Mucosa of descending colon (tissue), 3 donors: ENCODE data around the gene ZDHHC24. TPM values are rescaled to one million over a fixed set of nuclear protein-coding genes. Genes with fewer than 3 reads are reported as not detected.

Experiments used
- ATAC-seq: fragments of 200-7000 bp; cut with Tn5 transposase; one replicate; pipeline ENCODE4 v1.9.1; 2020; ENCODE audit warnings: mild to moderate bottlenecking, moderate library complexity
- DNase-seq, 3 donors: peaks; one replicate each; pipeline ENCODE4 v3.0.0-alpha.2; 2020
- H3K36me3 ChIP-seq: fragments of 200-600 bp; one replicate; pipeline ENCODE4 v1.8.0; 2021; ENCODE audit warnings: low read depth, mild to moderate bottlenecking
- H3K4me1 ChIP-seq: fragments of 200-600 bp; one replicate; pipeline ENCODE4 v1.8.0; 2021; ENCODE audit warnings: low read depth, mild to moderate bottlenecking
- H3K4me3 ChIP-seq: fragments of 200-600 bp; one replicate; pipeline ENCODE4 v1.8.0; 2021; ENCODE audit warnings: mild to moderate bottlenecking
- H3K9me3 ChIP-seq: fragments of 200-600 bp; one replicate; pipeline ENCODE4 v1.8.0; 2021; ENCODE audit warnings: mild to moderate bottlenecking
- intact Hi-C, 2 donors: fragments of 100-400 bp; cut with DNase I in 1 of 2; cut with micrococcal nuclease in 1 of 2; formaldehyde crosslinking; loops; one replicate each; pipeline versions ENCODE4 v1.11.0 to v1.11.1; 2022; cut with DNase I, micrococcal nuclease
- total RNA-seq, 3 donors: library from RNA; stranded (reverse); fragmentation: NEBNext Ultra II Directional in 2 of 3; extraction: Animal tissue kit (Norgen Biotek cat#: 25700) in 2 of 3; gene quantifications; one replicate each; pipeline versions ENCODE4 v1.2.1 to v1.2.4, GENCODE V29; 2021 to 2023
- TF ChIP-seq, protein P1 (sequence below): fragments of 200-600 bp; IDR thresholded peaks from one replicate; pipeline ENCODE4 v1.8.0; 2022; ENCODE audit warnings: antibody characterized with exemption, mild to moderate bottlenecking
- donor health status: DM: no; HTN: no; CAD: no; lungs with moderate emphysema.
- donor health status: DM: no; HTN: no; CAD: no.
- donor health status: DM: no; HTN: yes; CAD: no.

ZDHHC24 gene
- total RNA-seq, 3 donors from 2014 or later, result 9.1 to 11.8 (median 10.4) TPM

GRCh38 chr11:66563832-66564231 lies 18.0 kb upstream of the ZDHHC24 start:
- peaks cover 4% of the 10 kb centered on the region for H3K4me1 ChIP-seq
- no peak overlapping the region for H3K4me3 ChIP-seq
- ATAC-seq, result no peak
- no peaks in the 10 kb centered on the region for H3K36me3 ChIP-seq
- no peaks in the 10 kb centered on the region for H3K9me3 ChIP-seq
- TF ChIP-seq, protein P1, sequence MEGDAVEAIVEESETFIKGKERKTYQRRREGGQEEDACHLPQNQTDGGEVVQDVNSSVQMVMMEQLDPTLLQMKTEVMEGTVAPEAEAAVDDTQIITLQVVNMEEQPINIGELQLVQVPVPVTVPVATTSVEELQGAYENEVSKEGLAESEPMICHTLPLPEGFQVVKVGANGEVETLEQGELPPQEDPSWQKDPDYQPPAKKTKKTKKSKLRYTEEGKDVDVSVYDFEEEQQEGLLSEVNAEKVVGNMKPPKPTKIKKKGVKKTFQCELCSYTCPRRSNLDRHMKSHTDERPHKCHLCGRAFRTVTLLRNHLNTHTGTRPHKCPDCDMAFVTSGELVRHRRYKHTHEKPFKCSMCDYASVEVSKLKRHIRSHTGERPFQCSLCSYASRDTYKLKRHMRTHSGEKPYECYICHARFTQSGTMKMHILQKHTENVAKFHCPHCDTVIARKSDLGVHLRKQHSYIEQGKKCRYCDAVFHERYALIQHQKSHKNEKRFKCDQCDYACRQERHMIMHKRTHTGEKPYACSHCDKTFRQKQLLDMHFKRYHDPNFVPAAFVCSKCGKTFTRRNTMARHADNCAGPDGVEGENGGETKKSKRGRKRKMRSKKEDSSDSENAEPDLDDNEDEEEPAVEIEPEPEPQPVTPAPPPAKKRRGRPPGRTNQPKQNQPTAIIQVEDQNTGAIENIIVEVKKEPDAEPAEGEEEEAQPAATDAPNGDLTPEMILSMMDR, result no peak
- no peak for DNase-seq
- intact Hi-C loops, result no loop called here

- Histone ChIP-seq H3K36me3 (no peaks in the 10 kb centered on the region), H3K4me1 (no peaks in the 10 kb centered on the region), H3K9me3 (no peaks in the 10 kb centered on the region), H3K4me3 (no peak overlapping the region)
- DNase-seq (no peak), ATAC-seq (no peak)
- intact Hi-C loops, result no loop called here
- TF ChIP-seq, protein P1, result no peak
Observed at GRCh38 chr11:66562907-66563583, 17.2 kb upstream of the ZDHHC24 start.

DNA sequence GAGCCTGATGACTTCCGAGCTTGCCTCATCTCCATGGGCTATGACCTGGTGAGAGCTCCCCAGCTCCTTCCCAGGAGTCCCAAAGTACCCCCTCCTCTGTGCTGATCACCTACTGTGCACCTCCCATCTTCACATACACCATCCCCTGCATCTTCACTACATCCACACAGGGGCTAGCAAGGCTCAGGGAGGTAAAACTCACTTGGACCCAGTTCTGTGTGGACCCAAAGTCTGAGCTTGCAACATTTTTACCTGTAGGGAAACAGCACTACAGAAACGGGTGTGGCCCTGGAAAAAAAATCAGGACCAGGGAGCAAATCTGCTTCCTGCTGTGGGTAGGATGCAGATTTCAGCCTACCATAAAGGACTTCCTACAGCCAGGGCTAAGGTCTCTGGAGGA lies 16.4 kb upstream of the ZDHHC24 start:
- ATAC-seq (no peak), DNase-seq (no peak)
- Histone ChIP-seq H3K4me1 (no peaks in the 10 kb centered on the region), H3K9me3 (no peaks in the 10 kb centered on the region), H3K4me3 (no peak overlapping the region), H3K36me3 (no peaks in the 10 kb centered on the region)
- intact Hi-C loops, result no loop called here
- TF ChIP-seq, protein P1, result no peak

DNA sequence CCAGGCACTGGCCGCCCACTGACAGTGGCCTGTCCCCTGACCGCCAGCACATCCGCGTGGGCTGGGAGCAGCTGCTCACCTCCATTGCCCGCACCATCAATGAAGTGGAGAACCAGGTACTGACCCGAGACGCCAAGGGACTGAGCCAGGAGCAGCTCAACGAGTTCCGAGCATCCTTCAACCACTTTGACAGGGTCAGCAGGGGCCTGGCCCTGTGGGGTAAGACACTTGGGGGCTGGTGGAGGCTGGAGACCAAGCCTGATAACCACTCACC lies 16.1 kb upstream of the ZDHHC24 start:
- ATAC-seq (no peak), DNase-seq (no peak)
- intact Hi-C loops, result no loop called here
- no peak overlapping the region for H3K4me3 ChIP-seq
- TF ChIP-seq, protein P1, result no peak
- no peaks in the 10 kb centered on the region for H3K4me1 ChIP-seq
- H3K36me3 ChIP-seq, result no peaks in the 10 kb centered on the region
- no peaks in the 10 kb centered on the region for H3K9me3 ChIP-seq

DNA sequence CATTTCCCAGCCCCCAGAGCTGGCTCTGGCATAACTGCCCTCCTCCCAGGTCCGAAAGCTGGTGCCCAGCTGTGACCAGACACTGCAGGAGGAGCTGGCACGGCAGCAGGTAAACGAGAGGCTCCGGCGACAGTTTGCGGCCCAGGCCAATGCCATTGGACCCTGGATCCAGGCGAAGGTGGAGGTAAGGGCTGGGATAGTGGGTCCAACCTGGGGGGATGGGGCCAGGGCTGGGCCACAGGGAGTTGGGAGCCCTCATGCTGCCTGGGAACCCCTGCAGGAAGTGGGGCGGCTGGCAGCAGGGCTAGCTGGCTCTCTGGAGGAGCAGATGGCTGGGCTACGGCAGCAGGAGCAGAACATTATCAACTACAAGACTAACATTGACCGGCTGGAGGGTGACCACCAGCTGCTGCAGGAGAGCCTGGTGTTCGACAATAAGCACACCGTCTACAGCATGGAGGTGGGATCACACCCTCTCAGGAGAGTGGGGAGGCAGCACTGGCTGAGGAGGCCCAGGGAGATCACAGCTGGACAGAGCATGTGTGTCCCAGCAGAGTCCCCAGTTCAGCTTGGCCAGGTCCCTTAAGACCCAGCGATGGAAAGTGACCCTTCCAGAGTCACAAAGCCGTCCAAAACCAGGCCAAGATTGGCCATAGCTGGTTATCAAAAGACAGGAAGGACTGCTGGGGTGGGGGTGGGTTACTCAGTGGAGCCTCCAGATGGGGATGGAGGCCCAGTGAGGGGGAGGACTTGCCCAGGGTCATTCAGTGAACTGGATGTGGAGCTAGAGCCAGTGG lies 15.5 kb upstream of the ZDHHC24 start:
- no peaks in the 10 kb centered on the region for H3K9me3 ChIP-seq
- intact Hi-C loops, result no loop called here
- H3K36me3 ChIP-seq, result no peaks in the 10 kb centered on the region
- no peaks in the 10 kb centered on the region for H3K4me1 ChIP-seq
- DNase-seq, result no peak
- ATAC-seq, result no peak
- TF ChIP-seq, protein P1, result no peak
- no peak overlapping the region for H3K4me3 ChIP-seq
